Breast epithelium (tissue), 4 donors: ENCODE measurements around the gene ADAMTS18. TPM values are rescaled to one million over a fixed set of nuclear protein-coding genes. Genes with fewer than 3 reads are reported as not detected.

Source experiments
- DNase-seq, 2 donors: peaks; one replicate each; pipeline ENCODE4 v3.0.0-alpha.2; 2019; ENCODE audit warnings: low spot score in 2 of 2
- H3K27ac ChIP-seq, 2 donors: fragments of 200-600 bp; sonication (generic) in 1 of 2; one replicate each; pipeline ENCODE4 v1.5.1; 2016 to 2019; ENCODE audit warnings: mild to moderate bottlenecking in 1 of 2
- H3K27me3 ChIP-seq, 2 donors: fragments of 200-600 bp; sonication (generic) in 1 of 2; one replicate each; pipeline versions ENCODE4 v1.5.1 to v1.6.0; 2017 to 2019; ENCODE audit warnings: control low read depth in 1 of 2, mild to moderate bottlenecking in 1 of 2
- H3K36me3 ChIP-seq: fragments of 200-600 bp; one replicate; pipeline ENCODE4 v1.5.1; 2019
- H3K4me1 ChIP-seq, 2 donors: fragments of 200-600 bp; sonication (generic); one replicate each; pipeline ENCODE4 v1.5.1; 2016 to 2019; ENCODE audit warnings: control low read depth in 1 of 2
- H3K4me3 ChIP-seq, 3 donors: fragments of 200-600 bp; sonication (generic); 1 replicate in 2 of 3; 2 replicates in 1 of 3; pipeline ENCODE4 v1.5.1; 2016 to 2019; ENCODE audit warnings: mild to moderate bottlenecking in 3 of 3, moderate library complexity in 2 of 3
- H3K9me3 ChIP-seq, 2 donors: fragments of 200-600 bp; sonication (generic) in 1 of 2; one replicate each; pipeline ENCODE4 v1.5.1; 2016 to 2019; ENCODE audit warnings: control low read depth in 1 of 2
- CTCF ChIP-seq, 3 donors: fragments of 450-650 bp; IDR thresholded peaks; one replicate each; pipeline ENCODE4 v1.5.1; 2016 to 2017; ENCODE audit warnings: antibody characterized with exemption in 3 of 3, mild to moderate bottlenecking in 3 of 3, moderate library complexity in 3 of 3
- POLR2A ChIP-seq: fragments of 450-650 bp; IDR thresholded peaks from one replicate; pipeline ENCODE4 v1.6.1; 2016; ENCODE audit warnings: antibody characterized with exemption, mild to moderate bottlenecking, moderate library complexity
- POLR2AphosphoS5 ChIP-seq, 3 donors: sonication (generic); formaldehyde crosslinking; IDR thresholded peaks; one replicate each; pipeline ENCODE4 v1.6.1; 2017; ENCODE audit warnings: antibody characterized with exemption in 3 of 3
- intact Hi-C: fragments of 100-400 bp; cut with DNase I; formaldehyde crosslinking; loops from one replicate; pipeline ENCODE4 v1.15.1; 2023; ENCODE audit warnings: low total_unique reads
- total RNA-seq, 3 donors: library from RNA; depleted of rRNA; stranded (reverse); fragments of >200 nt; gene quantifications; one replicate each; pipeline ENCODE4 v1.1.0, GENCODE V29; 2016

The ADAMTS18 gene
- total RNA-seq, 3 donors from 2014 or later = 0.48 to 20.6 (median 1.9) TPM

- H3K27ac ChIP-seq = no peak overlapping the region
- intact Hi-C loops = no loop called here
- no peaks in the 10 kb centered on the region for H3K36me3 ChIP-seq
- no peak overlapping the region for H3K4me3 ChIP-seq
- no peak for DNase-seq
- no peaks in the 10 kb centered on the region for H3K9me3 ChIP-seq
- H3K4me1 ChIP-seq = no peaks in the 10 kb centered on the region
- H3K27me3 ChIP-seq = no peaks in the 10 kb centered on the region
- TF ChIP-seq POLR2A = no peak
- no peak for TF ChIP-seq POLR2AphosphoS5 (IDR thresholded peaks at IDR 0.05)
- TF ChIP-seq CTCF (IDR thresholded peaks at IDR 0.05) = no peak
Measured at GRCh38 chr16:77331802-77332586, 102.8 kb downstream of the ADAMTS18 start.

- intact Hi-C loops = no loop called here
- no peak overlapping the region for H3K4me3 ChIP-seq
- no peaks in the 10 kb centered on the region for H3K9me3 ChIP-seq
- H3K36me3 ChIP-seq = no peaks in the 10 kb centered on the region
- no peak for TF ChIP-seq POLR2A
- TF ChIP-seq POLR2AphosphoS5 (IDR thresholded peaks at IDR 0.05) = no peak
- TF ChIP-seq CTCF (IDR thresholded peaks at IDR 0.05) = no peak
- DNase-seq = no peak
- no peaks in the 10 kb centered on the region for H3K27me3 ChIP-seq
- no peaks in the 10 kb centered on the region for H3K4me1 ChIP-seq
- H3K27ac ChIP-seq = no peak overlapping the region
Measured at GRCh38 chr16:77331043-77331442, 103.8 kb downstream of the ADAMTS18 start.

GRCh38 chr16:77330332-77331042, 104.3 kb downstream of the ADAMTS18 start:
- DNase-seq = no peak
- Histone ChIP-seq H3K36me3 (no peaks in the 10 kb centered on the region), H3K27me3 (no peaks in the 10 kb centered on the region), H3K9me3 (no peaks in the 10 kb centered on the region), H3K4me3 (no peak overlapping the region), H3K4me1 (no peaks in the 10 kb centered on the region), H3K27ac (no peak overlapping the region)
- TF ChIP-seq POLR2A (no peak), POLR2AphosphoS5 (IDR thresholded peaks at IDR 0.05) (no peak)
- intact Hi-C loops = no loop called here

GRCh38 chr16:77328768-77329167, 106.1 kb downstream of the ADAMTS18 start:
- Histone ChIP-seq H3K4me1 (no peaks in the 10 kb centered on the region), H3K36me3 (no peaks in the 10 kb centered on the region), H3K9me3 (no peaks in the 10 kb centered on the region), H3K27me3 (no peaks in the 10 kb centered on the region), H3K4me3 (no peak overlapping the region), H3K27ac (no peak overlapping the region)
- DNase-seq = no peak
- intact Hi-C loops = no loop called here
- no peak for TF ChIP-seq POLR2A
- TF ChIP-seq POLR2AphosphoS5 (IDR thresholded peaks at IDR 0.05) = no peak
- TF ChIP-seq CTCF (IDR thresholded peaks at IDR 0.05) = no peak

GRCh38 chr16:77328274-77328673, 106.6 kb downstream of the ADAMTS18 start:
- no peak overlapping the region for H3K4me3 ChIP-seq
- H3K36me3 ChIP-seq = no peaks in the 10 kb centered on the region
- intact Hi-C loops = no loop called here
- no peak for DNase-seq
- H3K4me1 ChIP-seq = no peaks in the 10 kb centered on the region
- no peaks in the 10 kb centered on the region for H3K27me3 ChIP-seq
- no peaks in the 10 kb centered on the region for H3K9me3 ChIP-seq
- no peak for TF ChIP-seq POLR2AphosphoS5 (IDR thresholded peaks at IDR 0.05)
- TF ChIP-seq POLR2A = no peak
- no peak for TF ChIP-seq CTCF (IDR thresholded peaks at IDR 0.05)
- H3K27ac ChIP-seq = no peak overlapping the region
